ENCODE data around the gene PACS1. TPM values are rescaled to one million over a fixed set of nuclear protein-coding genes. Genes with fewer than 3 reads are reported as not detected.

PACS1 gene
- polyA plus RNA-seq, 2 donors, result 16.0 to 24.8 TPM

GRCh38 chr11:66062408-66062807, 7.7 kb upstream of the PACS1 start:
- H3K4me3 ChIP-seq (ENCODE audit: low read depth in 1 of 2, low read length in 2 of 2), result no peak overlapping the region

GRCh38 chr11:66063900-66064299, 6.2 kb upstream of the PACS1 start:
- peaks cover 19 to 44% of the 10 kb centered on the region in 2 donors for H3K36me3 ChIP-seq (ENCODE audit: control insufficient read depth in 2 of 2, insufficient read depth in 2 of 2, low read length in 1 of 2)
- 82 to 98% methylated on average over 2 of the region's 2 CpGs for WGBS, 2 donors
- H3K27me3 ChIP-seq (ENCODE audit: control insufficient read depth in 1 of 2, insufficient read depth in 2 of 2, low read length in 2 of 2), result no peaks in the 10 kb centered on the region
- H3K4me3 ChIP-seq (ENCODE audit: low read depth in 1 of 2, low read length in 2 of 2), result no peak overlapping the region
- no peaks in the 10 kb centered on the region for H3K9me3 ChIP-seq (ENCODE audit: control insufficient read depth in 2 of 2, insufficient read depth in 1 of 2, low read depth in 1 of 2, low read length in 1 of 2)
- no peak overlapping the region for H3K27ac ChIP-seq (ENCODE audit: low read depth in 2 of 2, low read length in 1 of 2)
- H3K4me1 ChIP-seq (ENCODE audit: control insufficient read depth in 2 of 2, insufficient read depth in 2 of 2, low read length in 1 of 2), result peaks cover 0 to 2% of the 10 kb centered on the region in 2 donors

More at GRCh38 chr11:66062408-66062807, 7.7 kb upstream of the PACS1 start:
- WGBS, 2 donors, result 81 to 88% methylated on average over 2 of the region's 2 CpGs
- Histone ChIP-seq H3K9me3 (ENCODE audit: control insufficient read depth in 2 of 2, insufficient read depth in 1 of 2, low read depth in 1 of 2, low read length in 1 of 2) (no peaks in the 10 kb centered on the region), H3K4me1 (ENCODE audit: control insufficient read depth in 2 of 2, insufficient read depth in 2 of 2, low read length in 1 of 2) (no peaks in the 10 kb centered on the region), H3K27me3 (ENCODE audit: control insufficient read depth in 1 of 2, insufficient read depth in 2 of 2, low read length in 2 of 2) (no peaks in the 10 kb centered on the region), H3K27ac (ENCODE audit: low read depth in 2 of 2, low read length in 1 of 2) (no peak overlapping the region), H3K36me3 (ENCODE audit: control insufficient read depth in 2 of 2, insufficient read depth in 2 of 2, low read length in 1 of 2) (peaks cover 19 to 47% of the 10 kb centered on the region in 2 donors)

DNA sequence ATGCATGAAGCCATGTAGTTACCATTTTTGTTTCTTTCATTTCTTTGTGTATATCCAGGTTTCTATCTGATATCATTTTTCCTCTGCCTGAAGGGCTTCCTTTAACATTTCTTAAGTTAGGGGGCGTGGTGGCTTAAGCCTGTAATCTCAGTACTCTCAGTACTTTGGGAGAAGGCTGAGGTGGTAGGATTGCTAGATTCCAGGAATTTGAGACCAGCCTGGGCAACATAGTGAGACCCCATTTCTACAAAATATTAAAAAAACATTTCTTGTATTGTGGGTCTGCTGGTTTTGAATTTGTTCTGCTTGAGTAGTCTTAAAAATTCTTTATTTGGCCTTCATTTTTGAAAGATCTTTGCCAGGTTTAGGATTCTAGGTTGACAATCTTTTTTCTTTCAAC, 5.5 kb upstream of the PACS1 start:
- peaks cover 15 to 39% of the 10 kb centered on the region in 2 donors for H3K36me3 ChIP-seq (ENCODE audit: control insufficient read depth in 2 of 2, insufficient read depth in 2 of 2, low read length in 1 of 2)
- no peaks in the 10 kb centered on the region for H3K9me3 ChIP-seq (ENCODE audit: control insufficient read depth in 2 of 2, insufficient read depth in 1 of 2, low read depth in 1 of 2, low read length in 1 of 2)
- H3K4me3 ChIP-seq (ENCODE audit: low read depth in 1 of 2, low read length in 2 of 2), result no peak overlapping the region
- no peak overlapping the region for H3K27ac ChIP-seq (ENCODE audit: low read depth in 2 of 2, low read length in 1 of 2)
- no peaks in the 10 kb centered on the region for H3K27me3 ChIP-seq (ENCODE audit: control insufficient read depth in 1 of 2, insufficient read depth in 2 of 2, low read length in 2 of 2)
- 95 to 96% methylated on average over 1 of the region's 1 CpG for WGBS, 2 donors
- H3K4me1 ChIP-seq (ENCODE audit: control insufficient read depth in 2 of 2, insufficient read depth in 2 of 2, low read length in 1 of 2), result peaks cover 0 to 4% of the 10 kb centered on the region in 2 donors

DNA sequence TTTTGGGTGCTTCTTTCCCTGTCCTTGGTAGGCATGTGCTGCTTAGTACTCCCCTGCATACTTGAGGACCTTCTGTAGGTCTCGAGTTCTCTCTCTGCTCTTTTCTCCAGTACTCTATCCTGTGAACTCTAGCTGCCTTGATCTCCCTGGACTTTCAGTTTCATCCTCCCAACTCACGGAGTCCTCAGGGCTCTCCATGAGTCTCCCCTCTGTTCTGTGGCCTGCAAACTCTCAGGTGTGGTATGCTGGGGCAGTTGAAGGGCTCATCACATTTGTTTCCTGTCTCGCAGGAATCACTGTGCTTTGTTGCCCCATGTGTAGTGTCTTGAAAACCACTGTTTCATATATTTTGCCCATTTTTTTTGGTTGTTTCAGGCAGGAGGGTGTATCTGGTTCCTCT, 3.3 kb upstream of the PACS1 start:
- peaks cover 0 to 4% of the 10 kb centered on the region in 2 donors for H3K4me1 ChIP-seq (ENCODE audit: control insufficient read depth in 2 of 2, insufficient read depth in 2 of 2, low read length in 1 of 2)
- H3K27me3 ChIP-seq (ENCODE audit: control insufficient read depth in 1 of 2, insufficient read depth in 2 of 2, low read length in 2 of 2), result no peaks in the 10 kb centered on the region
- H3K9me3 ChIP-seq (ENCODE audit: control insufficient read depth in 2 of 2, insufficient read depth in 1 of 2, low read depth in 1 of 2, low read length in 1 of 2), result no peaks in the 10 kb centered on the region
- no peak overlapping the region for H3K4me3 ChIP-seq (ENCODE audit: low read depth in 1 of 2, low read length in 2 of 2)
- H3K36me3 ChIP-seq (ENCODE audit: control insufficient read depth in 2 of 2, insufficient read depth in 2 of 2, low read length in 1 of 2), result peaks cover 7 to 24% of the 10 kb centered on the region in 2 donors
- 72 to 77% methylated on average over 3 of the region's 3 CpGs for WGBS, 2 donors
- no peak overlapping the region for H3K27ac ChIP-seq (ENCODE audit: low read depth in 2 of 2, low read length in 1 of 2)

- Histone ChIP-seq H3K9me3 (ENCODE audit: control insufficient read depth in 2 of 2, insufficient read depth in 1 of 2, low read depth in 1 of 2, low read length in 1 of 2) (no peaks in the 10 kb centered on the region), H3K4me3 (ENCODE audit: low read depth in 1 of 2, low read length in 2 of 2) (no peak overlapping the region), H3K36me3 (ENCODE audit: control insufficient read depth in 2 of 2, insufficient read depth in 2 of 2, low read length in 1 of 2) (peaks cover 7 to 23% of the 10 kb centered on the region in 2 donors), H3K27me3 (ENCODE audit: control insufficient read depth in 1 of 2, insufficient read depth in 2 of 2, low read length in 2 of 2) (no peaks in the 10 kb centered on the region), H3K27ac (ENCODE audit: low read depth in 2 of 2, low read length in 1 of 2) (no peak overlapping the region), H3K4me1 (ENCODE audit: control insufficient read depth in 2 of 2, insufficient read depth in 2 of 2, low read length in 1 of 2) (peaks cover 0 to 6% of the 10 kb centered on the region in 2 donors)
- WGBS, 2 donors, result 72 to 84% methylated on average over 4 of the region's 4 CpGs
These were observed 2.4 kb upstream of the PACS1 start for GRCh38 chr11:66067640-66068039.

DNA sequence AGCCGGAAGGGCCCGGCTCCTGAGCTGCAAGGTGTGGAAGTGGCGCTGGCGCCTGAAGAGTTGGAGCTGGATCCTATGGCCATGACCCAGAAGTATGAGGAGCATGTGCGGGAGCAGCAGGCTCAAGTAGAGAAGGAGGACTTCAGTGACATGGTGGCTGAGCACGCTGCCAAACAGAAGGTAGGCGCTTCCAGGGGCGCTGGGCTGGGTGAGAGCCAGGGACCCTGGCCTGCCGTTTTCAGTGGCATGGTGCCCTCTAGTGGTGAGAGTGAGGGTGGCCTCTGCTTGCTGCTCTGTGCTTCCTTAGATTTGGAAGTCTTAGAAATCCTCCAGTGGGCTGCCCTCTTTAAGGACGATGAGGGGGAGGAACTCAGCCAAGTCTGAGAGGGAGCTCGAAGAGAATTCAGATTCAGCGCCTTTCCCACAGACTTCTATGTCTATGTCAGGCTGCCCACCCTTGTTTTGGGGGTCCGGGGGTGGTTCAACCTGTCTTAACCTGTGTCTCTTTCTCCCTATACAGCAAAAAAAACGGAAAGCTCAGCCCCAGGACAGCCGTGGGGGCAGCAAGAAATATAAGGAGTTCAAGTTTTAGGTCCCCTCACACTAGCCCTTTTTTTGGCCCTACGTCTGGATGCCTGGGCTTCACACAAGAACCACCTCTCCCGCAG, 1.8 kb upstream of the PACS1 start:
- H3K4me3 ChIP-seq (ENCODE audit: low read depth in 1 of 2, low read length in 2 of 2), result no peak overlapping the region
- H3K27me3 ChIP-seq (ENCODE audit: control insufficient read depth in 1 of 2, insufficient read depth in 2 of 2, low read length in 2 of 2), result no peaks in the 10 kb centered on the region
- WGBS, 2 donors, result 47 to 48% methylated on average over 17 of the region's 17 CpGs
- no peaks in the 10 kb centered on the region for H3K9me3 ChIP-seq (ENCODE audit: control insufficient read depth in 2 of 2, insufficient read depth in 1 of 2, low read depth in 1 of 2, low read length in 1 of 2)
- H3K4me1 ChIP-seq (ENCODE audit: control insufficient read depth in 2 of 2, insufficient read depth in 2 of 2, low read length in 1 of 2), result peaks cover 0 to 6% of the 10 kb centered on the region in 2 donors
- H3K27ac ChIP-seq (ENCODE audit: low read depth in 2 of 2, low read length in 1 of 2), result peak overlapping the region; percentile 77 to 92
- H3K36me3 ChIP-seq (ENCODE audit: control insufficient read depth in 2 of 2, insufficient read depth in 2 of 2, low read length in 1 of 2), result peaks cover 3 to 20% of the 10 kb centered on the region in 2 donors

- WGBS, 2 donors, result 26 to 28% methylated on average over 14 of the region's 14 CpGs
- Histone ChIP-seq H3K27ac (ENCODE audit: low read depth in 2 of 2, low read length in 1 of 2) (peak overlapping the region; percentile 88 to 92), H3K4me1 (ENCODE audit: control insufficient read depth in 2 of 2, insufficient read depth in 2 of 2, low read length in 1 of 2) (peaks cover 0 to 6% of the 10 kb centered on the region in 2 donors), H3K27me3 (ENCODE audit: control insufficient read depth in 1 of 2, insufficient read depth in 2 of 2, low read length in 2 of 2) (no peaks in the 10 kb centered on the region), H3K36me3 (ENCODE audit: control insufficient read depth in 2 of 2, insufficient read depth in 2 of 2, low read length in 1 of 2) (peaks cover 0 to 13% of the 10 kb centered on the region in 2 donors), H3K4me3 (ENCODE audit: low read depth in 1 of 2, low read length in 2 of 2) (peak overlapping the region; percentile 70 to 86), H3K9me3 (ENCODE audit: control insufficient read depth in 2 of 2, insufficient read depth in 1 of 2, low read depth in 1 of 2, low read length in 1 of 2) (no peaks in the 10 kb centered on the region)
These were observed 953 bp upstream of the PACS1 start for GRCh38 chr11:66068923-66069714.

DNA sequence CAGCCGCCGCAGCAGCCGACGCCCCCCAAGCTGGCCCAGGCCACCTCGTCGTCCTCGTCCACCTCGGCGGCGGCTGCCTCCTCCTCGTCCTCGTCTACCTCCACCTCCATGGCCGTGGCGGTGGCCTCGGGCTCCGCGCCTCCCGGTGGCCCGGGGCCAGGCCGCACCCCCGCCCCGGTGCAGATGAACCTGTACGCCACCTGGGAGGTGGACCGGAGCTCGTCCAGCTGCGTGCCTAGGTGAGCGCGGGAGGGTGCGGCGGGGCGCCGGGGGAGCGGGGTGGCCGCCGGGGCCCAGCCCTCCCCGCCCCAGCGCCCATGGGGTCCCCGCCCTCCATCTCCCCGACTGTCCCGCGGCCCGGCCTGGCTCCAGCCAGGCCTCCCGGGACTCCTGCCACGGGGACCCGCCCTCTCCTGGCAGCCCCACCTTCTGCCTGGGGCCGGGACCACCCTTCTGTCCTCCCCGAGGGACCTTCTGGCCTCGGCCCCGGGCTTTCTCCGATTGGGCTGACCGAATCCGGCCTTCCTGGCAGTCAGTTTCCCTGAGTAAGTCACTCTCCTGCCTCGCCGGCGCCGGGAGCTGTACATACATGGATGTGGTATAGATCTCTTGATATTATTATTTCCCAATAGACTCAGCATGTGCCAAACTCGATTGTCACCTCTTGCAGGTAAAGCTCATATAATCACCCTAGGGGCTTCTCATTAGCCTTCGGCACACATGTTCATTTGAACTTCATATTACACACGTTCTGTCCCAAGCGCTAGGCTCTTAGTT, 720 bp downstream of the PACS1 start:
- H3K27ac ChIP-seq (ENCODE audit: low read depth in 2 of 2, low read length in 1 of 2), result peak overlapping the region; percentile 88 to 92
- H3K27me3 ChIP-seq (ENCODE audit: control insufficient read depth in 1 of 2, insufficient read depth in 2 of 2, low read length in 2 of 2), result no peaks in the 10 kb centered on the region
- no peaks in the 10 kb centered on the region for H3K9me3 ChIP-seq (ENCODE audit: control insufficient read depth in 2 of 2, insufficient read depth in 1 of 2, low read depth in 1 of 2, low read length in 1 of 2)
- 1 to 2% methylated on average over 22 to 60 of the region's 60 CpGs for WGBS, 2 donors
- H3K36me3 ChIP-seq (ENCODE audit: control insufficient read depth in 2 of 2, insufficient read depth in 2 of 2, low read length in 1 of 2), result peaks cover 0 to 13% of the 10 kb centered on the region in 2 donors
- H3K4me3 ChIP-seq (ENCODE audit: low read depth in 1 of 2, low read length in 2 of 2), result peak overlapping the region; percentile 70 to 86
- peaks cover 0 to 6% of the 10 kb centered on the region in 2 donors for H3K4me1 ChIP-seq (ENCODE audit: control insufficient read depth in 2 of 2, insufficient read depth in 2 of 2, low read length in 1 of 2)

GRCh38 chr11:66071381-66071801, 1.3 kb downstream of the PACS1 start:
- peak overlapping the region; percentile 10 to 70 for H3K4me3 ChIP-seq (ENCODE audit: low read depth in 1 of 2, low read length in 2 of 2)
- H3K27ac ChIP-seq (ENCODE audit: low read depth in 2 of 2, low read length in 1 of 2), result peak overlapping the region; percentile 88 to 92
- H3K9me3 ChIP-seq (ENCODE audit: control insufficient read depth in 2 of 2, insufficient read depth in 1 of 2, low read depth in 1 of 2, low read length in 1 of 2), result no peaks in the 10 kb centered on the region
- H3K36me3 ChIP-seq (ENCODE audit: control insufficient read depth in 2 of 2, insufficient read depth in 2 of 2, low read length in 1 of 2), result peaks cover 0 to 13% of the 10 kb centered on the region in 2 donors
- 13 to 24% methylated on average over 2 of the region's 2 CpGs for WGBS, 2 donors
- H3K27me3 ChIP-seq (ENCODE audit: control insufficient read depth in 1 of 2, insufficient read depth in 2 of 2, low read length in 2 of 2), result no peaks in the 10 kb centered on the region
- H3K4me1 ChIP-seq (ENCODE audit: control insufficient read depth in 2 of 2, insufficient read depth in 2 of 2, low read length in 1 of 2), result peaks cover 0 to 6% of the 10 kb centered on the region in 2 donors
